Measurements from ENCODE around the gene INTS13.
"Not testable (repeated sequence)": the region's sequence is repeated elsewhere in the genome, so short reads cannot be mapped to it uniquely, and the experiment has no call there.

The INTS13 gene

GRCh38 chr12:26918321-26919215 lies 19.2 kb downstream of the INTS13 start:
- Histone ChIP-seq H3K36me3 (peaks cover 13% of the 10 kb centered on the region), H3K4me3 (ENCODE audit: low read depth in 1 of 2, low read length in 1 of 2) (no peak overlapping the region), H3K27me3 (no peaks in the 10 kb centered on the region), H3K9me3 (no peaks in the 10 kb centered on the region), H3K4me1 (ENCODE audit: control insufficient read depth in 1 of 2, insufficient read depth in 1 of 2, low read depth in 1 of 2, low read length in 1 of 2) (peaks cover 4% of the 10 kb centered on the region in 2 experiments), H3K27ac (no peak overlapping the region)
- TF ChIP-seq, protein P1, sequence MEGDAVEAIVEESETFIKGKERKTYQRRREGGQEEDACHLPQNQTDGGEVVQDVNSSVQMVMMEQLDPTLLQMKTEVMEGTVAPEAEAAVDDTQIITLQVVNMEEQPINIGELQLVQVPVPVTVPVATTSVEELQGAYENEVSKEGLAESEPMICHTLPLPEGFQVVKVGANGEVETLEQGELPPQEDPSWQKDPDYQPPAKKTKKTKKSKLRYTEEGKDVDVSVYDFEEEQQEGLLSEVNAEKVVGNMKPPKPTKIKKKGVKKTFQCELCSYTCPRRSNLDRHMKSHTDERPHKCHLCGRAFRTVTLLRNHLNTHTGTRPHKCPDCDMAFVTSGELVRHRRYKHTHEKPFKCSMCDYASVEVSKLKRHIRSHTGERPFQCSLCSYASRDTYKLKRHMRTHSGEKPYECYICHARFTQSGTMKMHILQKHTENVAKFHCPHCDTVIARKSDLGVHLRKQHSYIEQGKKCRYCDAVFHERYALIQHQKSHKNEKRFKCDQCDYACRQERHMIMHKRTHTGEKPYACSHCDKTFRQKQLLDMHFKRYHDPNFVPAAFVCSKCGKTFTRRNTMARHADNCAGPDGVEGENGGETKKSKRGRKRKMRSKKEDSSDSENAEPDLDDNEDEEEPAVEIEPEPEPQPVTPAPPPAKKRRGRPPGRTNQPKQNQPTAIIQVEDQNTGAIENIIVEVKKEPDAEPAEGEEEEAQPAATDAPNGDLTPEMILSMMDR (IDR thresholded peaks at IDR 0.05) = no peak

DNA sequence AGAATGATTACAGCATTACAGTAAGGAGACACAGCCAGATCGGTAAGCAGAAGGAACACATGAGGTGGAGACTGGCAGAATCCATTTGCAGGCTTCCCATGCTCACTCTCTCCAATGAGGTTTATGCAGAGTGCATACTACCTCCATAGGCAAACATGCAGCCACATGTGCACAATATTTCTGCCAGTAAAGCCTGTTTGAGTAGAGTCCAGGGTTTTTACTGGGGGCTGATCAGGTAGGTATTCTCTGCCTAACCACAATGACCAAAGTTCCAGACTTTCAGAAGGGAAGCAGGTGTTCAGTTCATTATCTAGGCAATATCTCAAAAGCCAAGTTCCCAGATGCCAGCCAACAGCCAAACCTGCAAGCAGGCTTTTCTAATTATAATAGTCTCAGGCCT lies 31.1 kb downstream of the INTS13 start:
- Histone ChIP-seq H3K27me3 (no peaks in the 10 kb centered on the region), H3K4me3 (ENCODE audit: low read depth in 1 of 2, low read length in 1 of 2) (no peak overlapping the region), H3K9me3 (no peaks in the 10 kb centered on the region), H3K4me1 (ENCODE audit: control insufficient read depth in 1 of 2, insufficient read depth in 1 of 2, low read depth in 1 of 2, low read length in 1 of 2) (no peaks in the 10 kb centered on the region), H3K36me3 (peaks cover 11% of the 10 kb centered on the region), H3K27ac (peak overlapping the region; percentile 4)
- TF ChIP-seq, protein P1 (IDR thresholded peaks at IDR 0.05) = no peak

DNA sequence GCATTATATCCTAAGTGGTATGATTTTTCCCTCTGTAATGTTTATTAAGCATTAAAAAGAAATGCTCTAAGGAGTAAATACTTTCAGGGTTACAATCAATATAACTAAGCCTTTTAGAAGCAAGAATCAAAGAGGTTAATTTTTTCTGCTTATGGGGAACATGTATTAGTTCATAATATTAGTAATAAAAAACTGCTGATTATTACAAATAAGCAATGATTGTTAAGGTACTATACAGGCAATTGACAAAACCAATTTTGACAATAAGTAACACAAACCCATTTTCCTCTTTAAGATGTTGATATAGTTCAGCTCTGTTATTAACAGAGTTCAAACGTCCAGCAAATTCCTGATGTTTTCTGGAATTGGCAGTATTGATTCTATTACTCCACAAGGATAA lies 31.8 kb downstream of the INTS13 start:
- no peak overlapping the region for H3K27ac ChIP-seq
- peaks cover 11% of the 10 kb centered on the region for H3K36me3 ChIP-seq
- no peaks in the 10 kb centered on the region for H3K27me3 ChIP-seq
- no peaks in the 10 kb centered on the region for H3K9me3 ChIP-seq
- H3K4me1 ChIP-seq (ENCODE audit: control insufficient read depth in 1 of 2, insufficient read depth in 1 of 2, low read depth in 1 of 2, low read length in 1 of 2) = no peaks in the 10 kb centered on the region
- TF ChIP-seq, protein P1 (IDR thresholded peaks at IDR 0.05) = no peak
- H3K4me3 ChIP-seq (ENCODE audit: low read depth in 1 of 2, low read length in 1 of 2) = no peak overlapping the region

GRCh38 chr12:26903396-26903795 lies 34.4 kb downstream of the INTS13 start:
- not testable (repeated sequence) for H3K27ac ChIP-seq; H3K9me3 ChIP-seq; H3K4me3 ChIP-seq (ENCODE audit: low read depth in 1 of 2, low read length in 1 of 2); H3K36me3 ChIP-seq; H3K4me1 ChIP-seq (ENCODE audit: control insufficient read depth in 1 of 2, insufficient read depth in 1 of 2, low read depth in 1 of 2, low read length in 1 of 2); H3K27me3 ChIP-seq

DNA sequence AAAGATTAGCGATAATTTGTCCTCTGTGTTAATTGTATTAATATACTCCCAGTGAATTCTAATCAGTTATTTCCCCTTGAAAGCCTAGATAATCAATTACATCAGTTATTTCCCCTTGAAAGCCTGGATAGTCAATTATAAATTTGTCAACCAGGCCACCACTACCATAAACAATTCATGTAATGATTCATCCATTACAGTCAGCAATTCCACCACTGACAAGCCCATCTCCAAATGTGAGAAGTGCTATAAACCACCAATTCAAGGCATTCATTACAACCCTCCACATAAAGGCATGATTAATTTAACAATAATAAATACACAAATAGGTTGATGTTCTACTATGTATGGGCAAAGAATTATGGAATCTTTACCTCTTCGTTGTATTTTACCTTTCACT lies 40.9 kb downstream of the INTS13 start:
- no peaks in the 10 kb centered on the region for H3K36me3 ChIP-seq
- H3K4me3 ChIP-seq (ENCODE audit: low read depth in 1 of 2, low read length in 1 of 2) = no peak overlapping the region
- H3K9me3 ChIP-seq = no peaks in the 10 kb centered on the region
- no peak overlapping the region for H3K27ac ChIP-seq
- no peaks in the 10 kb centered on the region for H3K27me3 ChIP-seq
- no peaks in the 10 kb centered on the region for H3K4me1 ChIP-seq (ENCODE audit: control insufficient read depth in 1 of 2, insufficient read depth in 1 of 2, low read depth in 1 of 2, low read length in 1 of 2)
- TF ChIP-seq, protein P1 (IDR thresholded peaks at IDR 0.05) = no peak

- no peaks in the 10 kb centered on the region for H3K27me3 ChIP-seq
- H3K4me3 ChIP-seq (ENCODE audit: low read depth in 1 of 2, low read length in 1 of 2) = no peak overlapping the region
- no peak overlapping the region for H3K27ac ChIP-seq
- H3K9me3 ChIP-seq = no peaks in the 10 kb centered on the region
- H3K4me1 ChIP-seq (ENCODE audit: control insufficient read depth in 1 of 2, insufficient read depth in 1 of 2, low read depth in 1 of 2, low read length in 1 of 2) = no peaks in the 10 kb centered on the region
- H3K36me3 ChIP-seq = no peaks in the 10 kb centered on the region
- TF ChIP-seq, protein P1 (IDR thresholded peaks at IDR 0.05) = no peak
These were observed 42.1 kb downstream of the INTS13 start for GRCh38 chr12:26895672-26896071.

Measured in neutrophil (primary cell).